Neural progenitor cell (in vitro differentiated cells): ENCODE data around the gene HUNK.

Experiments used
- CTCF ChIP-seq: fragments of 200-600 bp; sonication (generic); IDR thresholded peaks from 2 replicates; pipeline ENCODE4 v1.5.1; 2017; ENCODE audit warnings: antibody characterized with exemption, mild to moderate bottlenecking
- EZH2 ChIP-seq: fragments of 200-600 bp; sonication (generic); IDR thresholded peaks from 2 replicates; pipeline ENCODE4 v1.6.1; 2017; ENCODE audit warnings: antibody characterized with exemption, mild to moderate bottlenecking, moderate library complexity

GRCh38 chr21:32030146-32030652, 157.4 kb downstream of the HUNK start:
- TF ChIP-seq CTCF: no peak
- no peak for TF ChIP-seq EZH2
